Measurements from ENCODE around the gene PRDM16. TPM values are rescaled to one million over a fixed set of nuclear protein-coding genes. Genes with fewer than 3 reads are reported as not detected.

Gene PRDM16
- total and polyA plus RNA-seq, 2 of the 8 experiments (the other 6 are each of a cell fraction or from before 2014, with no cell fraction given), result 0.39 to 0.43 TPM

GRCh38 chr1:3128431-3129132, 59.6 kb downstream of the PRDM16 start:
- H4K5ac ChIP-seq (ENCODE audit: insufficient read length, low read depth, low read length), result no peak overlapping the region
- H2AK5ac ChIP-seq (ENCODE audit: low read depth, low read length), result no peak overlapping the region
- H3K4ac ChIP-seq (replicated peaks; ENCODE audit: insufficient read length, low read depth, low read length), result no peak overlapping the region
- ChIA-PET POLR2A (ENCODE audit: partially characterized antibody) (no interaction called here), CTCF (ENCODE audit: partially characterized antibody) (interaction anchor here (1.0 to 1.4 kb wide), 2 partner anchors 20 to 112 kb away, joined by 3 to 5 read pairs; no protein-coding TSS in a partner anchor)
- H3K4me2 ChIP-seq (ENCODE audit: insufficient read depth in 1 of 2, low read depth in 2 of 2, low read length in 2 of 2), result no peak overlapping the region
- no peak overlapping the region for H3K23ac ChIP-seq (ENCODE audit: insufficient read length)
- H2BK120ac ChIP-seq (replicated peaks; ENCODE audit: low read depth, low read length), result no peak overlapping the region
- no peaks in the 10 kb centered on the region for H3K9me3 ChIP-seq (ENCODE audit: insufficient read depth in 2 of 2, low read depth in 1 of 2, low read length in 1 of 2)
- WGBS, 2 experiments (ENCODE audit: extremely low coverage in 1 of 2, insufficient coverage in 1 of 2, insufficient read length in 1 of 2, insufficient replicate concordance in 2 of 2, low coverage in 1 of 2, low lambda C conversion rate in 2 of 2, missing lambda C conversion rate in 1 of 2), result 94% methylated on average over 26 of the region's 26 CpGs; no CpG with 5 or more reads in 1 of the 2 experiments
- H3K23me2 ChIP-seq (ENCODE audit: low read depth, low read length), result no peaks in the 10 kb centered on the region
- H3K56ac ChIP-seq (replicated peaks; ENCODE audit: insufficient read length, low read depth, low read length), result no peak overlapping the region
- peaks cover 0 to 2% of the 10 kb centered on the region in 2 experiments for H4K20me1 ChIP-seq (replicated peaks in 1 of 2; ENCODE audit: control insufficient read depth in 1 of 2, insufficient read depth in 2 of 2, low read length in 2 of 2)
- H3K9ac ChIP-seq (replicated peaks in 1 of 4; ENCODE audit: extremely low read depth in 1 of 4, low read depth in 3 of 4, low read length in 3 of 4), result no peak overlapping the region
- H3K4me3 ChIP-seq (ENCODE audit: extremely low read depth in 1 of 4, insufficient read depth in 2 of 4, low read depth in 3 of 4, low read length in 4 of 4), result no peak overlapping the region
- H2BK20ac ChIP-seq (ENCODE audit: low read length), result no peak overlapping the region
- DNase-seq (ENCODE audit: low read depth in 1 of 2, low spot score in 2 of 2) (no peak), FAIRE-seq (no peak)
- no peaks in the 10 kb centered on the region for H3K27me3 ChIP-seq (replicated peaks in 1 of 4; ENCODE audit: control insufficient read depth in 3 of 4, extremely low read depth in 1 of 4, insufficient read depth in 3 of 4, low read length in 3 of 4)
- peak overlapping the region; percentile 86 for H4K8ac ChIP-seq (ENCODE audit: extremely low read depth, insufficient read depth, low read length)
- peak overlapping the region; percentile 82 for H4K91ac ChIP-seq (replicated peaks; ENCODE audit: insufficient read length, low read length)
- TF ChIP-seq BRCA1 (IDR thresholded peaks at IDR 0.05; ENCODE audit: low read depth, low read length) (no peak), SP2 (IDR thresholded peaks at IDR 0.05; ENCODE audit: low read length) (no peak), BCL11A (IDR thresholded peaks at IDR 0.05; ENCODE audit: low read depth in 2 of 2, low read length in 2 of 2) (no peak), EGR1 (IDR thresholded peaks at IDR 0.05; ENCODE audit: borderline replicate concordance, low read depth, low read length) (no peak)
- H3K14ac ChIP-seq (ENCODE audit: insufficient read length), result no peak overlapping the region
- no peak overlapping the region for H2AFZ ChIP-seq (ENCODE audit: low read length)
- peak overlapping the region; percentile 26; the same call in 1 of the 2 replicates for H2BK5ac ChIP-seq (ENCODE audit: low read depth, low read length)
- no peaks in the 10 kb centered on the region; a peak in 2 of 7 replicates for H3K4me1 ChIP-seq (replicated peaks in 1 of 4; ENCODE audit: control insufficient read depth in 3 of 4, insufficient read depth in 4 of 4, low read length in 3 of 4)
- H3K79me2 ChIP-seq (ENCODE audit: control insufficient read depth in 1 of 2, insufficient read depth in 2 of 2, low read length in 2 of 2), result no peaks in the 10 kb centered on the region
- H3K79me1 ChIP-seq (ENCODE audit: low read depth, low read length), result no peaks in the 10 kb centered on the region; the same call in 1 of the 2 replicates
- 0 out of 2 replicates have a peak overlapping the region, but pooled peaks have one; percentile 43 for H2BK12ac ChIP-seq (ENCODE audit: low read depth, low read length)
- peak overlapping the region; percentile 50; the same call in 1 of the 2 replicates for H2BK15ac ChIP-seq (ENCODE audit: low read length)
- H3K27ac ChIP-seq (ENCODE audit: low read depth, low read length), result no peak overlapping the region
- no peak overlapping the region for H3K18ac ChIP-seq (ENCODE audit: extremely low read depth, low read length)
- no peaks in the 10 kb centered on the region for H3K36me3 ChIP-seq (ENCODE audit: control insufficient read depth in 2 of 4, insufficient read depth in 4 of 4, low read length in 3 of 4)

All from H1 (cell line).